ENCODE measurements around the gene CD81.

DNA sequence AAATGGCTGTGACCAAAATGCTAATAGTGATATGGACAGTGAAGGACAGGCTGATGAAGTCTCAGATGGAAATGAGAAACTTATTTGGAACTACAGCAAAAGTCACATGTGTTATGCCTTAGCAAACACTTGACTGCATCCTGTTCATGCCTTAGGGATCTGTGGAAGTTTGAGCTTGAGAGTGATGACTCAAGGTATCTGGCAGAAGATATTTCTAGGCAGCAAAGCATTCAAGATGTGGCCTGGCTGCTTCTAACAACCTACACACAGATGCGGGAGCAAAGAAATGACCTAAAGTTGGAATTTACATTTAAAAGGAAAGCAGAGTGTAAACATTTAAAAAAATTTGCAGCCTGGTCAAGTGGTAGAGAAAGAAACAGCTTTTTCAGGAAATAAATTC is 28.1 kb upstream of the CD81 start:
- TF ChIP-seq WRNIP1 (IDR thresholded peaks at IDR 0.05; ENCODE audit: borderline replicate concordance, low read depth, low read length), result no peak
- TF ChIP-seq, protein P1, sequence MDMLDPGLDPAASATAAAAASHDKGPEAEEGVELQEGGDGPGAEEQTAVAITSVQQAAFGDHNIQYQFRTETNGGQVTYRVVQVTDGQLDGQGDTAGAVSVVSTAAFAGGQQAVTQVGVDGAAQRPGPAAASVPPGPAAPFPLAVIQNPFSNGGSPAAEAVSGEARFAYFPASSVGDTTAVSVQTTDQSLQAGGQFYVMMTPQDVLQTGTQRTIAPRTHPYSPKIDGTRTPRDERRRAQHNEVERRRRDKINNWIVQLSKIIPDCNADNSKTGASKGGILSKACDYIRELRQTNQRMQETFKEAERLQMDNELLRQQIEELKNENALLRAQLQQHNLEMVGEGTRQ (IDR thresholded peaks at IDR 0.05; ENCODE audit: borderline replicate concordance, low read depth, low read length), result no peak
- no peak for TF ChIP-seq BACH1 (IDR thresholded peaks at IDR 0.05; ENCODE audit: borderline replicate concordance)
- no peak for TF ChIP-seq POLR2A (IDR thresholded peaks at IDR 0.05; ENCODE audit: low read depth, low read length)
- TF ChIP-seq BRCA1 (IDR thresholded peaks at IDR 0.05; ENCODE audit: low read depth, low read length), result no peak
- TF ChIP-seq MXI1 (IDR thresholded peaks at IDR 0.05; ENCODE audit: low read depth, low read length), result no peak
- no peak for TF ChIP-seq FOXK2 (IDR thresholded peaks at IDR 0.05)
- no peak for TF ChIP-seq ESRRA (IDR thresholded peaks at IDR 0.05; ENCODE audit: low read length)
- TF ChIP-seq HCFC1 (IDR thresholded peaks at IDR 0.05; ENCODE audit: low read length), result no peak

Measured in GM12878 (cell line).